CD4-positive, alpha-beta T cell treated with Interleukin-21 for 1 hour (primary cell): ENCODE data around the gene SLAMF1.

ENCODE experiments used
- DNase-seq: peaks from one replicate; pipeline ENCODE4 v3.0.0-alpha.2; 2020

The SLAMF1 gene, protein sequence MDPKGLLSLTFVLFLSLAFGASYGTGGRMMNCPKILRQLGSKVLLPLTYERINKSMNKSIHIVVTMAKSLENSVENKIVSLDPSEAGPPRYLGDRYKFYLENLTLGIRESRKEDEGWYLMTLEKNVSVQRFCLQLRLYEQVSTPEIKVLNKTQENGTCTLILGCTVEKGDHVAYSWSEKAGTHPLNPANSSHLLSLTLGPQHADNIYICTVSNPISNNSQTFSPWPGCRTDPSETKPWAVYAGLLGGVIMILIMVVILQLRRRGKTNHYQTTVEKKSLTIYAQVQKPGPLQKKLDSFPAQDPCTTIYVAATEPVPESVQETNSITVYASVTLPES

DNA sequence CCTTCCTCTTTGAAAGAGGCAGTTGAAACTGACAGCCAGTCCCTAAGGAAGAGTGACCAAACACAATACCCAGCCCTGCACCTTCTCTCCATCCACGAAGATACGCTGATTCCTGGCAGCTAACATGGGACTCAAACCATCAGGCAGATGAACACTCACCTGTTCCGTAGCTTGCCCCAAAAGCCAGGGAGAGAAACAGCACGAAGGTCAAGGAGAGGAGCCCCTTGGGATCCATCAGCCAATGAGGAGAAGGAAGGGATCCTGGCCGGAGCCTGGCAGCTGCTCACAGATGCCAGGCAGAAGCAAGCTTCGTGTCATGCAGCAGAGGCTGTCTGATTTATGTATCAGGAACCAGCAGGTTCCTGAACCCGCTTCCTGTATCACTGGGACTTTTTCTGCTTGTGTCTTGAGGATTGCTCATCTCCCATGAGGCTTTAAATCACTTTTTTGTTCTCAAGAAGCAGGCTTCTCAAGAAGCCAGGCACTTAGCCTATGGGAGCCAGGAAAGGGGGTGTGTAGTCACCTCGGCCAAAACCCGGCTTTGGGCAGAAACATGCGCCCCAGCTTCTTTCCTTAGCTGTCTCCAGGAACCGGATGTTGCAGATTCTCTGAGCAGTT lies at the start of gene SLAMF1:
Gene SLAMF1 (minus strand): TSS at position 334 of the 618 bp plus-strand sequence. CDS start 99 bp downstream, at position 235.
- peak; percentile 60 for DNase-seq

DNA sequence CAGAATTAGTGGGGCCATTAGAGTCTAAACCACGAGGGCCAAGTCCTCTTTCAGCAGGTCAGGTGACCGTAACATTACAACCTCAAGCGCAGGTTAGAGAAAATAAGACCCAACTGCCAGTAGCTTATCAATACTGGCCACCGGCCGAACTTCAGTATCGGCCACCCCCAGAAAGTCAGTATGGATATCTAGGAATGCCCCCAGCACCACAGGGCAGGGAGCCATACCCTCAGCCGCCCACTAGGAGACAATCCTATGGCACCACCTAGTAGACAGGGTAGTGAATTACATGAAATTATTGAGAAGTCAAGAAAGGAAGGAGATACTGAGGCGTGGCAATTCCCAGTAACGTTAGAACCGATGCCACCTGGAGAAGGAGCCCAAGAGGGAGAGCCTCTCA lies 45.5 kb upstream of the SLAMF1 start:
- DNase-seq = peak; percentile 39

DNA sequence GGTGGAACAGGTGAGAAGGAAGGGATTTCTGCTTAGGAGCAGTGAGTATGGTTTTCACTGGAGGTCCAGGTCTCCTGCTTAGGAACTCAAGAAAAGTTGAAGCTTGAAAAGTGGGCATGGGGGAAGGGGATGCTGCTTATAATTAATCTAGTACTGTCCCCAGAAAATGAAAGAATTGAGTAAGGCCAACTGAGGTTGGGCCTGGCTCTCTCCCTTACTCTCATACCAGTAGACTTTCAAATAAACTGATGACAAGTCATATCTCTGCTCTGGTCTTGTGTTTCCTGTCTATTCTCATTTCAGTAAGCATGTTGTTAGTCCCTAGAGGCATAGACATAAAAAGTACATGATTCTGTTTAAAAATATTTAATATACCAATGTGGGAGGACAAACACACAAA lies 38.4 kb upstream of the SLAMF1 start:
- DNase-seq = no peak

DNA sequence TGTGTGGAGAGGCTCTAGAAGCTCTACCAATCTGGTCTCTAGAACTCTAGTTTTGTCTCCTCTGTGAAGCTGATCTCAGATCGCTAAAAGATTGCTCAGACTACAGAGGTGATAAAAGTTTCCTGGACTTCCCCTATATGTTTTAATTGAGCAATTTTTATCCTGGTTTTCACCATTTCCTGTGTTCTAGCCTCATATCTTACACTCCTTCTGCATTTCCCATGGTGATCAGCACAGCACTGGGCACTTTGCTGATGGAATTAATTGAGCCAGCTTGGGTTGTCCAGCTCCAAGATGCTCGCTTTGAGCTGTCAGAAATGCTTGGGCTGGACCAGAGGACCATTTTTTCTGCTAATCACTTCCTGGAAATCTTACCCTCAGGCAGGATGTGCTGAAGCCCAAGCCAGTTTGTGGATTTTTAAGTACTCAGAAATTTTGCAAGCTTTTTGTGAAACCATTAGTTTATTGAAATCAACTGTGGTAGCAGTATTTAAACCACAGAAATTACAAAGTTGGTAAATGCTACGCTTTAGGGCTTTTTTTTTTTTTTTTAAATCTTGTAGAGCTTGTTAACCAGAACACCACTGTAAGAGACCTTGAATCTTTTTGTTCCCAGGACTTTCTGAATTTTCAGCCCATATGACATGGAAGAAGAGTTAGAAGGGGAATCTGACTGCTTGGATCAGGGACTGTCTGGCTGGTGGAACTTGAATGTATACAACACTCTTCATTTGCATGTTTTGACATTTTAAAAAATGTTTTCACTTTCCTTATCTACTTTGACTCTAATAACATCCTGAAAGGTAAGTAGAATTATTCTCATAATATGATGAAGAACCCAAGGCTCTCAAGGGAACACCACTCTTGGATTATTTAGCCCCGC lies 36.4 kb upstream of the SLAMF1 start:
- DNase-seq = peak; percentile 63

DNA sequence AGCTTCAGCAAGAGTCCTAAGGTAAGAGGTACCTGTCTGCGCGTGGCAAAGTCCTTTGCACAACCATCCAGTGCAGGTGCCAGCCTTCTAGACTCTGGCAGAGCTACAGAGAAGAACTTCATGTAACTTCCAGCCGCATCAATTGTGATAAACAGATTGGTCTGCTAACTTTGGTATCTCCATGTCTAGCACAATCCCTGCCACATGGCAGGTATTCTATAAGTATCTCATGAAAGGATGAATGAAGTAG lies 35.0 kb upstream of the SLAMF1 start:
- DNase-seq = no peak

DNA sequence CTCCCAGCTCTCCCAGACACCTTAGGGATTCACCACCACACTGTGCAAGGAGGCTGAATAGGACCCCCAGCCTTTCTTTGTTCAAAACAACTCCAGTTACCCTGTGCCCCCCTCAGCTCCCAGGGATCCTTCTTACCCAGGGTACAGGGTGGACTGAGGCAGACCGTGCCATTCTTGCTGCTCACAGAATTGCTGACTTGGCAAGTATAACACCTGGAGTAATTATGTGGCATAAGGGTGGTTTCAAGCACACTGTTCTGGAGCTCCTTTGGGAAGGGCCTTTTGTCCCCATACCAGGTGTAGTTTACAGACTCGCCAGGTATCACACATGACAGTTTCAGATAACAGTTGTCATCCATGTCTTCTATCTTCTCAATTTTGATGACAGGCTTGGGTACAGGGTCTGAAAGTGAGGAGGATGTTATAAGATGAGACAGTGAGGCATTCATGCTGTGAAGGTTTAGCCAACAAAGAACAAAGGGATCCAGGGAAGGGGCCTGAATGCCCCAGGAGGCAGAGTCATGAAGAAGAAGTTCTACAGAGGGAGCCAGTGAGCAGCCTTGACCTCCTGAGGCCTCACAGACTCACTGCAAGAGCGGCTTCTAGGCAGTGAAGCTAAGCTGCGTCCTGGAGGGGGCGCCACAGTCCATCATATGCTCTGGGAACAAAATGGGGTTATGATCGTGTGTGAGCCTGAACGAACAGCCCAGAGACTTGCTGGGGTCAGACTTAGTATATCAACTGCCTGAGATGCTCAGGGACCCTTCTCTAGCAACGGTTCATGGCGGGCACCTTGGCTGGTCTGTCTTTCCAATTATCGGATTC lies 34.4 kb upstream of the SLAMF1 start:
- peak; percentile 90 for DNase-seq

DNA sequence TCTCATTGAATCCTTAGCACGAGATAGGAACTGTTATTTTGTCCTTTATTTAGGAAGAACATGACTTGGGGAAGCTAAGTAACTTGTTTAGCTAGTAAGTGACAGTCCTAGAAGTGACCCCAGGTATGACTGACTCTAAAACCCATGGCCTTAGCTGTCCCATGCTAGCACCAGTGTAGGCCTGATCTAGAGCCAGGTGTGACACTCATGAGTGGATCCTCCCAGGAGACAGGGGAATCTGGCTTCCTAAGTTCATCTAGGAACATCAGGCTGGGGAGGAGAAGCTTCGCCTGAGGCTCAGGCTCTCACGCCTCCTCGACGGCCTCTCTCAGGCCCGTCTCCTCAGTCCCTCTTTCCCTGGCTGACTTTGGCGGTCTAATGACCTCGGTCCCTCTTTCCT lies 33.6 kb upstream of the SLAMF1 start:
- DNase-seq = no peak

DNA sequence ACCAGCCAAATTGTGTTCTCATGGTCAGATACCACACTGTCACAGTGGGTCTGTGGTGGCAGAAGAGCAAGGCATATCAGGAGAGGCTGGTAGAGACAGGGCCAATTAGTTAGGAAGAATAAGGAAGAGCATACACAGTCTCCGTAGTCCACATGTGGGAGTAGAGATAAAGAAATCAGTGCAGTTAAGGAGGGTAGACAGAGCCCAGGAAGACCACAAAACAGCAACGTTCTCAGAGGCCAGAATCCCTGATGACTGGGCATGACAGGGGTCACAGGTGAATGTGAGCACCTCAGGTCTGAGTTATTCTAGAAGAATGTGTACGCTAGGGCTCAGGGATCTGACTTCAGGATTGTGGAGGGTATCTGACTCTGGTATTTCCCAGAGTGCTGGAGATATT lies 33.0 kb upstream of the SLAMF1 start:
- no peak for DNase-seq

DNA sequence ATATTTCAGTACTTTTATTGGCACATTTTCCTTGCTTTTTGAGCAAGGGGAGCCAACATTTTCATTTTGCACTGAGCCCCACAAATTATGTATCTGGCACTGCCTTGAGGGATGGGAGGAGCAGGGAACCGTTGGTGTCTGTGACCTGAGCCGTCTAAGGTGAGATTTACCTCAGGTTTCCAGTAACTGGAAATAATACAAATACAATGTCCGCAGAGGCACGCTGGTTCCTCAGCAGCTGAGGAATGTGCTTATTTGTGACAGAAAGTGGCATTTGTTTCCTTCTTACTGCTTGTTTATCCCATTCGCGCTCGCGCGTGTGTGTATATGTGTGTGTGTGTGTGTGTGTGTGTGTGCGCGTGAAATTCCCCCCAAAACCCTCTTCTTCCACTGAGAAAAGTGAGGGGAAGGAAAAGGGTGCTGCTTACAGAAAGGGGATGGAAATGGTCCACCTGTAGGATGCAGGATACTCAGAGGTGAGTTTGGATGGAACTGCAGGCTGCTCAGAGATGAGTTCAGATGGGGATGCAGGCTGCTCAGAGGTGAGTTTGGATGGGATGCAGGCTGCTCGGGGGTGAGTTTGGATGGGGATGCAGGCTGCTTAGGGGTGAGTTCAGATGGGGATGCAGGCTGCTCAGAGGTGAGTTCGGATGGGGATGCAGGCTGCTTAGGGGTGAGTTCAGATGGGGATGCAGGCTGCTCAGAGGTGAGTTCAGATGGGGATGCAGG lies 30.2 kb upstream of the SLAMF1 start:
- DNase-seq = no peak

DNA sequence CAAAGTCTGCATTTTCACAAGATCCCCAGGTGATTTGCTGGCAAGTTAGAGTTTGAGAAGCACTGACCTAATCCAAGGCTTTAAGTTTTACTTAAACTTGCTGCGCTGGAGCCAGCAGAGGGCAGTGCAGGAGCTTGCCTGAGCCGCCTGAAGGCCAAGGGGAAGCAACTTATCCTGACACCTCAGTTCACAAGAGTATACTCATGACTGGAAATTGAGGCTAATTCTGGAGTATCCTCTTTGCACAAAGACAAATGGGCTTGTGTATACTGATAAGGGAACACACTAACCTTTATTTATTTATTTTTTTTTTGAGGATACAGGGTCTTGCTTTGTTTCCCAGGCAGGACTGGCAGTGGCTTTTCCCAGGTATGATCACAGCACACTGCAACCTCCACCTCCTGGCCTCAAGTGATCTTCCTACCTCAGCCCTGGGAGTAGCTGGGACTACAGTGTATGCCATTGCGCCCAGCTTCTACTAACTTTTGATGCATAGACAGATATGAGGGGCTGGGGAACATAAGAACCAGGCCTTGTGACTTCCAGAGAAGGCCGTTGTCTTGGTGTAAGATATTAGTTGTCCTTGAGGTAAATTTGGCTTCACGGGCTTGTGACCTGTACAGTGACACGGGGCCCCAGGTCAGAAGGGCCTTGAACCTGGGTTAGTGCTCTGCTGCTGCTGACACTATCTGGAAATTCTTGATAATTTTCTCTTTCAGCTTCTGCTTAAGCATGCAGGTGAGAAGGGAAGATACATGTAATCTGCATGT lies 29.0 kb upstream of the SLAMF1 start:
- DNase-seq = peak; percentile 82

DNA sequence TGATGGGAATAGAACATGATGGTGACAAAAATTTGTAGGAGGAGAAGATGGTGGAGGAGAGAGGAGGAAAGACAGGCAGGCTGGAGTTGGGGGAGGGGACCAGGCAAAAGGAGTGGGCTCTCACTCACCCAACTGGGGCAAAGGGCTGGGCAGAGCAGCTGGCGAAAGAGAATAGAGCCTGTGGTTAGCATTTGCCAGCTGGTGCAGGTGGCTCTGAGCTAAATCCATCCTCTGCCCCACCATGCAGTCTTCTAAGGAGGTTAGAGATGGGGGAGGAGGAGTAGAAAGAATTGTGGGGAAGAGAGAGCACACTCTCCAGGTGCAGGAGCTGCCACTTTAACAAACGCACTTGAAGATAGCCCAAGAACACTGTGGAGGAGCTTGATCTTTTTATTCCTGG lies 27.6 kb upstream of the SLAMF1 start:
- DNase-seq = no peak

DNA sequence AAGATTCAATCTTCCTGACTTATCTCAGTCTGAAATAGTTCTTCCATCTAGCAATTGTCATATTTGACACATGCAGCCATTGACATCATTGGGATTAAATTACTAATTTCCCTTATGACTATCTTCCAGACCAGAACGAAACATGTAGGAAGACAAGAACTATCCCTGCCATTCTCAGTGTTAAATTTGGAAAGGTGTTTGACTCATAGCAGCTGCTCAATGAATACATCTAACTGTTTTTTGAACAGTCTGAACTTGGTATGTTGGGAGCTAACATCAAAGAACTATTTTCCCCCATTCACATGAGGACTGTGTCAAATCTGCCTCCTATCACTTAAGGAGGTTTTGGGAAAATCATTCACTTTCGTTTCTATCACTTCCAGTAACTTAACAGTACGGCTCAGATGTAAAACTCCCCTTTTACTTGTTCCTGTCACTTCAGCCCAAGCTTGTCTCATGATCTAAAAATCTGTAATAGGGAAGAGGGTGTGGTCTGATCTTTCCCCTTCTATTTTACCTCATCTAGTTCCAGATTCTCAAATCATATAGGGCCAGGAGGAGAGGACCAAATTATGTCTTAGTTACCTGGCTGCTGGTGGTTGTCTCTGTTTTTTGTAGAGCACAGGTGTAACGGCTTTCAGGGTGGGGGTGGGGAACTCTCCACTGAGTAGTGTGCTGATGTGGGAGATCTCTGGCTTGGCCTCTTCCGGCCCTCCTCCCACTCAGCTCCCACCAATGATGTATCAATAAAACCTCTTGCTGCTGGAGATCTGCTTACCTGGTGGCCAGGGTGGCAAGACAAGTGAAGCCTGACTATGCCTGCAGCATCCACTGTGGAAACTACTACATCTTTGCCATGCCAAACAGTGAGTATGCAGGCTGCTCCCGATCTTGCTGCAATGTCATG lies 26.2 kb upstream of the SLAMF1 start:
- peak; percentile 73 for DNase-seq

DNA sequence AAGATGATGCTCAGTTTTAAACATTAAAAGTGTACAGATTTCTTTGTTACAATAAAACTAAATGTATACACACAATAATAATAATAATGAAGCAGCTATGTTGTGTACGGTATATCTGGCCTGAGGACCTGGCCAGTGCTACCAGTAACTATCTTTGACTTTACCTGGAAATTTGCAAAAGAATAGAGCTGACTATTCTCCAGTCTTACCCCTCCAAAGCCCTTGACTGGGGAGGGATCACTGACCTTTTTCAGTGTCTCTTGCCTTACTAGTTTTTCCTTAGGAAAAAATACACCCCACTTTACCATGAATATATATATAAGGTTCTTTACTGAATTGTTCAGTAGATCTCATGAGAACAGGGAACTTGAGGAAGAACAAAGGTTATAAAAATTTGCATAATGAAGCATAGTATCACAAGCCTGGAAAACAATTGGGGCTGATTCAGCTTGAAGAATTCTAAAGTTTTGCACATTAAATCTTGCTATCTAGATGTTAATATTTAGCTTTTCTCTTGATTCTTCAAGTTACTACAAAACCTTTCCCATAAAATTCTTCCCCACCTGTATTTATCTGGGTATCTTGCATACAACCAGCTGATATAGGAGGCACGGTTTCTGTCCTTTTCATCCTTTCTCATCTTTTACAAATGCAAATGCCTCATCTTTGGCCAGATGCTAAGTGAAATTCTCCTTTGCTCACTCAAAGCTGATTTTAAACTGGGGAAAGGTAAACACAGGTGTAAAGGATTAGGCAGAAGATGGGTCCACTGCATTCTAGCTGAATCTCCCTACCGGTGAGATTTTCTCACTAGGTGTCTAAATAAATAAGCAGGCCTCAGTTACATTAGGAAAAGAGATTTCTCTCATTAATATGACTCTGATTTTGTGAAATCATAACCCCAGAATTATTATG lies 25.0 kb upstream of the SLAMF1 start:
- no peak for DNase-seq

DNA sequence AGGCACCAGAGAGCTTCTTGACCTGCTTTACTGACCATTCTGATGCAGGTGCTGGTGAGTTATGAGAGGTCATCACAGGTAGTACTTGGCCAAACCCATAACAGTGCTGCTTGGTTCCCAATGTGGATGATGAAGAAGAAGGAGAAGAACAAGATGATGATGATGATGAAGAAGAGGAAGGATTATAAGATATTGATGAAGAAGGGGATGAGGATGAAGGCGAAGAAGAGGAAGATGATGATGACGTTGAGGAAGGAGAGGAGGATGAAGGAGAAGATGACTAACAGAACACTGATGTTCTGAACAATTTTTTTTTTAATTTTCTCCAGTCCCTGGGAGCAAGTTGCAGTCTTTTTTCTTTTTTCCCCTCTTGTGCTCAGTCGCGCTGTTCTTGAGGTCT lies 23.9 kb upstream of the SLAMF1 start:
- no peak for DNase-seq

DNA sequence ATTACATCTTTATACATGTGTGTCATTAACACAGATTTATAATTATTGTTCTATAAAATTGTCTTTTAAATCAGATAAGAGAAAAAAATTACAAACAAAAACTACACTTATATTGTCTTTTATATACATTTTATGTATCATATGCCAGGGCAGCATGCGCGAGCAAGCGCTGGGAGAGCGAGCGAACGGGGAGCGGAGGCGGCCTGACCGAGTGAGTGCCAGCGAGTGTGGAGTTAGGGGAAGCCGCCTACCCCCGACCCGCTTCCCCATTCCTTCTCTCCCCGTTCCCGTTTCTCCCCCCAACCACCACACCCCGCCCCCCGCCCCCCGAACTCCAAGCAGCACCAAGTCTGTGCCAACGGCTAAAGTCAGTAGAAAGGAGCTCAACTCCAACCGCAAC lies 23.0 kb upstream of the SLAMF1 start:
- no peak for DNase-seq

DNA sequence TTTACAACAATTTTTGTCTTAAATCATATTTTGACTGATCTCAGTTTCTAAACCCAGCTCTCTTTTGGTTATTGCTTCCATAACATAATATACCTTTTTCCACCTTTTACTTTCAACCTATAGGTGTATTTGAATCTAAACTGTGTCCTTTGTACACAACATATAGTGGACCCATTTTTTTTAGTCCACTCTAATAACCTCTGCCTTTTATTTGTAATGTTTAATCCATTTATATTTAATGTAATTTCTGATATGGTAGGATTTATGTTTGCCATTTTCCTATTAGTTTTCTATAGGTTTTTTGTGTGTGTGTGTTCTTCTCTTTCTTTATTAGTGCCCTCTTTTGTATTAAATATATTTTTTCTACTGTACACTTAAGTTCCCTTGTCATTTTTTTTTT lies 22.4 kb upstream of the SLAMF1 start:
- DNase-seq = no peak

DNA sequence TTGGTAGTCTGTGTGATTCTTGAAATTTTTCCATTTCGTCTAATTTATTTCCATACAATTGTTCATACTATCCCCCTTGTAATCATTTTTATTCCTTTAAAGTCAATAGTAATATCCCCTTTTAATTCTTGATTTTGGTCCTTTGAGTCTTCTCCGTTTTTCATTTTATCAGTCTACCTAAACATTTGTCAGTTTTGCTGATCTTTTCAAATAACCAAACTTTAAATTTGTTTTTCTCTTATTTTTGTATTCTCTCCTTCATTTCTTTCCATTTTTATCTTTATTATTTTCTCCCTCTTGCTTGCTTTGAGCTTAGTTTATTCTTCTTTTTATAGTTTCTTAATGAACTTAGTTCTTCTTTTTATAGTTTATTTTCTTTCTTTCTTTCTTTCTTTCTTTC lies 21.1 kb upstream of the SLAMF1 start:
- DNase-seq = no peak

DNA sequence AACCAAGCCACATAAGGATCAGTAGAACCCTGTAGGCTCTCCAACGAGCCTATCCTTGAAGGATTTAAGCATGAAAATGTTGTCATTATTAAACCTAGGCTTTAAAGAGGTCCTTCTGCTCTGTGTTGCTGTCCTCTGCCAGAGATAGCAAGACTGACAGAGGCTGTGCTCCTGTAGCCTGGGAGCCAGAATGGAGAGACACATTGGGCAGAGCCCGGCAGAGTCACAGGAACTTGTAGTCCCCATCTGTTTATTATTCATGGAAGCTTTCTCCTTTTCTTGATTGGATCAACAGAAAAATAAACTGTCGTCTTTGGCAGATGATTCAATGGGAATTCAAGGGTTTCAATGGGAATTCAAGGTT lies 19.2 kb upstream of the SLAMF1 start:
- DNase-seq = no peak

DNA sequence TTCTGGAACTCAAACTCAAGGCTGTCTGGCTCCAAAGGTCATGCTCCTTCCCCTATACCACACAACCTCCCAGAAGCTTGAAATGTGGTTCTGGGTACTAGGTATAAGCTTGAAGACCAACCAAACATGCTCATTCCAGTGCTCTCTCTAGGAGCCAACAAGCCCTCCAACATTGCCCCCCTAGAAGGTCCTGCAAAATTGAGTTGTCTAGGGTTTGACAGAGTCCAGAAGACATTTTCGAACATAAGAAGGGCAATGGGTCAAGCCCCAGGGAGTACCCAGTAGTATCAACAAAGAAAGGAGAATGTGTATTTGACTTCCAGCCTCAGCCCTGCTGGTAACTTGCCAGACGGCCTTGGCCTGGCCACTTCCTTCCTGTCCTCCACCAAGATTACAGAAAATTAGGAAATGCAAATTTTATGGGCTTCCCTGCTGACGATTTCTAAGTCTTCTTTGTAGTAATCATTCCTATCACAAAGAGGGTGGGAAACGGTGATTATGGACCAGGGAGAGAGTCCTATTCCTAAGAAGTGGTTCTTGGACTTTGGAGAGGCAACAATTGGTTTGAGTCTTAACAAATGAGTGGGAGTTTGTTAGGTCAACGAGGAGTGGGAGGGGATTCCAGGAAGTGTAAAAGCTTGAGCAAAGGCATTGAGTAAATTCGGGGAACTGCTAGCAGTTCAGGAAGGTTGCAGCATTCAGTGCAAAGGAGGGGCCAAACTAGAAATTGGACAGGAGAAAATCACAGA lies 18.7 kb upstream of the SLAMF1 start:
- peak; percentile 58 for DNase-seq
